OCI-LY1 (cell line): ENCODE results near the gene COIL.

ENCODE experiments used
- H2AFZ ChIP-seq: fragments of 200-600 bp; sonication (generic), shearing (Covaris generic); 2 replicates; pipeline ENCODE4 v1.6.0; 2014; ENCODE audit warnings: antibody characterized with exemption, mild to moderate bottlenecking, low read length
- H3F3A ChIP-seq: fragments of 200-600 bp; sonication (generic), shearing (Covaris generic); 2 replicates; pipeline ENCODE4 v1.6.0; 2014; ENCODE audit warnings: mild to moderate bottlenecking, antibody characterized with exemption, low read length, moderate library complexity; ENCODE audit not compliant: insufficient read depth
- H3K27ac ChIP-seq: fragments of 200-600 bp; sonication (generic); 2 replicates; pipeline ENCODE4 v1.5.1; 2014; ENCODE audit warnings: low read length, mixed run types, mild to moderate bottlenecking, low read depth; ENCODE audit not compliant: poor library complexity, severe bottlenecking
- H3K27me3 ChIP-seq: fragments of 200-600 bp; sonication (generic); 2 replicates; pipeline ENCODE4 v1.6.0; 2014; ENCODE audit warnings: antibody characterized with exemption, mild to moderate bottlenecking, low read length, moderate library complexity; ENCODE audit not compliant: insufficient read depth
- H3K36me3 ChIP-seq: fragments of 200-600 bp; sonication (generic); 2 replicates; pipeline ENCODE4 v1.6.1; 2014; ENCODE audit warnings: mild to moderate bottlenecking, antibody characterized with exemption, low read length, moderate library complexity, mixed read lengths; ENCODE audit not compliant: insufficient read depth
- H3K4me1 ChIP-seq: fragments of 200-600 bp; sonication (generic); 2 replicates; pipeline ENCODE4 v1.5.1; 2014; ENCODE audit warnings: mild to moderate bottlenecking, low read length, moderate library complexity; ENCODE audit not compliant: insufficient read depth, severe bottlenecking
- H3K4me2 ChIP-seq: fragments of 200-600 bp; sonication (generic), shearing (Covaris generic); 2 replicates; pipeline ENCODE4 v1.6.1; 2014; ENCODE audit warnings: low read length
- H3K4me3 ChIP-seq: fragments of 200-600 bp; sonication (generic); 2 replicates; pipeline ENCODE4 v1.5.1; 2014; ENCODE audit warnings: low read length, low read depth, mild to moderate bottlenecking, mixed read lengths; ENCODE audit not compliant: poor library complexity, severe bottlenecking
- H3K79me2 ChIP-seq: fragments of 200-600 bp; shearing (Covaris generic); 2 replicates; pipeline ENCODE4 v1.6.1; 2016; ENCODE audit warnings: mixed run types, low read length, mixed read lengths; ENCODE audit not compliant: insufficient read depth
- H3K9ac ChIP-seq: fragments of 200-600 bp; sonication (generic), shearing (Covaris generic); 2 replicates; pipeline ENCODE4 v1.6.1; 2014; ENCODE audit warnings: mild to moderate bottlenecking, low read length, mixed read lengths
- H3K9me2 ChIP-seq: fragments of 200-600 bp; sonication (generic), shearing (Covaris generic); 2 replicates; pipeline ENCODE4 v1.6.1; 2014; ENCODE audit warnings: low read depth, mild to moderate bottlenecking, low read length, mixed read lengths
- H3K9me3 ChIP-seq: fragments of 200-600 bp; shearing (Covaris generic); 2 replicates; pipeline ENCODE4 v1.6.1; 2014; ENCODE audit warnings: low read length, mixed read lengths
- H4K20me1 ChIP-seq: fragments of 200-600 bp; sonication (generic), shearing (Covaris generic); 2 replicates; pipeline ENCODE4 v1.6.0; 2016; ENCODE audit warnings: mild to moderate bottlenecking, low read length; ENCODE audit not compliant: insufficient read depth
- EZH2 ChIP-seq: fragments of 200-600 bp; sonication (generic), shearing (Covaris generic); IDR thresholded peaks from 2 replicates; pipeline ENCODE4 v1.8.0; 2017; ENCODE audit warnings: borderline replicate concordance, mixed run types, mild to moderate bottlenecking, antibody characterized with exemption, low read length, moderate library complexity, mixed read lengths
- TF ChIP-seq, protein P1 (sequence below): fragments of 200-600 bp; sonication (generic), shearing (Covaris generic); IDR thresholded peaks from 2 replicates; pipeline ENCODE4 v1.5.1; 2017; ENCODE audit warnings: mild to moderate bottlenecking, antibody characterized with exemption, low read length, moderate library complexity, mixed read lengths

COIL gene

DNA sequence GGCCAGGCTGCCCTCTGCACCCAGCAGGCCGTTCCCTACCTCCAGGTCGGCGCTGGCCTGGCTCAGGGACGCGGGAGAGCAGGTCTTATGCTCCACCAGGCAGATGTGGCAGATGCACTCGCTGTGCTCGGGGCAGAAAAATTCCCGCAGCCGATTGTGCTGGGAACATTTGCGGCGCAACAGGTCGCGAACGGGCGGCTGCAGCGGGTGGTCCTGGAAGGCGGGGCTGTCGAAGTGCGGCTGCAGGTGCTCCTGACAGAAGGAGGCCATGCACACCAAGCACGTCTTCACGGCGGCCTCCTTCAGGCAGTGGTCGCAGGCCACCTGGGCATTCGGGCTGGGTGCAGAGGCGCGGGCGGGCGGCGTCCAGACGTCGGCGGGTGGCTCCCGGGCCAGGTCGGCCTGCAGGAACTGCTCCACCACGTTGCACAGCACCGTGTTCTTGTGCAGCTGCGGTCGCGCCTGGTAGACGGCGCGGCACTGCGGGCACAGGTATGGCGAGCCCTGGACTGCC is 47.4 kb downstream of the COIL start:
- H3K9me2 ChIP-seq: no peaks in the 10 kb centered on the region
- no peak overlapping the region for H2AFZ ChIP-seq
- H3K4me3 ChIP-seq: peak overlapping the region; percentile 76
- H3K36me3 ChIP-seq: peaks cover 10% of the 10 kb centered on the region; the same call in 1 of the 2 replicates
- no peaks in the 10 kb centered on the region for H4K20me1 ChIP-seq
- no peak overlapping the region for H3K27ac ChIP-seq
- peaks cover 6% of the 10 kb centered on the region; the same call in 1 of the 2 replicates for H3K9me3 ChIP-seq
- H3F3A ChIP-seq: peaks cover 3% of the 10 kb centered on the region; the same call in 1 of the 2 replicates
- TF ChIP-seq, protein P1, sequence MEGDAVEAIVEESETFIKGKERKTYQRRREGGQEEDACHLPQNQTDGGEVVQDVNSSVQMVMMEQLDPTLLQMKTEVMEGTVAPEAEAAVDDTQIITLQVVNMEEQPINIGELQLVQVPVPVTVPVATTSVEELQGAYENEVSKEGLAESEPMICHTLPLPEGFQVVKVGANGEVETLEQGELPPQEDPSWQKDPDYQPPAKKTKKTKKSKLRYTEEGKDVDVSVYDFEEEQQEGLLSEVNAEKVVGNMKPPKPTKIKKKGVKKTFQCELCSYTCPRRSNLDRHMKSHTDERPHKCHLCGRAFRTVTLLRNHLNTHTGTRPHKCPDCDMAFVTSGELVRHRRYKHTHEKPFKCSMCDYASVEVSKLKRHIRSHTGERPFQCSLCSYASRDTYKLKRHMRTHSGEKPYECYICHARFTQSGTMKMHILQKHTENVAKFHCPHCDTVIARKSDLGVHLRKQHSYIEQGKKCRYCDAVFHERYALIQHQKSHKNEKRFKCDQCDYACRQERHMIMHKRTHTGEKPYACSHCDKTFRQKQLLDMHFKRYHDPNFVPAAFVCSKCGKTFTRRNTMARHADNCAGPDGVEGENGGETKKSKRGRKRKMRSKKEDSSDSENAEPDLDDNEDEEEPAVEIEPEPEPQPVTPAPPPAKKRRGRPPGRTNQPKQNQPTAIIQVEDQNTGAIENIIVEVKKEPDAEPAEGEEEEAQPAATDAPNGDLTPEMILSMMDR: no peak
- TF ChIP-seq EZH2: no peak
- H3K79me2 ChIP-seq: peaks cover 11% of the 10 kb centered on the region
- H3K9ac ChIP-seq: peak overlapping the region; percentile 77
- H3K4me2 ChIP-seq: peak overlapping the region; percentile 76
- peaks cover 46% of the 10 kb centered on the region for H3K4me1 ChIP-seq
- no peaks in the 10 kb centered on the region for H3K27me3 ChIP-seq

DNA sequence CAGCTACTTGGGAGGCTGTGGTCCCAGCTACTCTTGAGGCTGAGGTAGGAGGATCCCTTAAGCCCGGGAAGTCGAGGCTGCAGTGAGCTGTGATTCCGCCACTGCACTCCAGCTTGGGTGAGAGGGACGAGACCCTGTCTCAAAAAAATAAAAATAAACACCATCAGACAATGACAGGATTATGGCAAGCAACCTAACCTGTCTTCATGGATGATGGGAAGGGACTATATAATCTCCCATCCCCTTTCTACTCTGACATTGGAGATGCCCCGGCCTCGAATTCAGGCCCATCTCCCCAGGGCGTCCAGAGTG is 47.9 kb downstream of the COIL start:
- H3K79me2 ChIP-seq: peaks cover 11% of the 10 kb centered on the region
- H3F3A ChIP-seq: peaks cover 3% of the 10 kb centered on the region; the same call in 1 of the 2 replicates
- H3K9me3 ChIP-seq: peaks cover 6% of the 10 kb centered on the region; the same call in 1 of the 2 replicates
- H3K9ac ChIP-seq: peak overlapping the region; percentile 77
- peaks cover 51% of the 10 kb centered on the region for H3K4me1 ChIP-seq
- H3K27ac ChIP-seq: peak overlapping the region; percentile 30
- H3K4me3 ChIP-seq: peak overlapping the region; percentile 76
- TF ChIP-seq, protein P1: no peak
- no peak for TF ChIP-seq EZH2
- H3K36me3 ChIP-seq: peaks cover 13% of the 10 kb centered on the region; the same call in 1 of the 2 replicates
- peak overlapping the region; percentile 76 for H3K4me2 ChIP-seq
- H3K27me3 ChIP-seq: no peaks in the 10 kb centered on the region
- no peak overlapping the region for H2AFZ ChIP-seq
- no peaks in the 10 kb centered on the region for H3K9me2 ChIP-seq
- H4K20me1 ChIP-seq: no peaks in the 10 kb centered on the region

DNA sequence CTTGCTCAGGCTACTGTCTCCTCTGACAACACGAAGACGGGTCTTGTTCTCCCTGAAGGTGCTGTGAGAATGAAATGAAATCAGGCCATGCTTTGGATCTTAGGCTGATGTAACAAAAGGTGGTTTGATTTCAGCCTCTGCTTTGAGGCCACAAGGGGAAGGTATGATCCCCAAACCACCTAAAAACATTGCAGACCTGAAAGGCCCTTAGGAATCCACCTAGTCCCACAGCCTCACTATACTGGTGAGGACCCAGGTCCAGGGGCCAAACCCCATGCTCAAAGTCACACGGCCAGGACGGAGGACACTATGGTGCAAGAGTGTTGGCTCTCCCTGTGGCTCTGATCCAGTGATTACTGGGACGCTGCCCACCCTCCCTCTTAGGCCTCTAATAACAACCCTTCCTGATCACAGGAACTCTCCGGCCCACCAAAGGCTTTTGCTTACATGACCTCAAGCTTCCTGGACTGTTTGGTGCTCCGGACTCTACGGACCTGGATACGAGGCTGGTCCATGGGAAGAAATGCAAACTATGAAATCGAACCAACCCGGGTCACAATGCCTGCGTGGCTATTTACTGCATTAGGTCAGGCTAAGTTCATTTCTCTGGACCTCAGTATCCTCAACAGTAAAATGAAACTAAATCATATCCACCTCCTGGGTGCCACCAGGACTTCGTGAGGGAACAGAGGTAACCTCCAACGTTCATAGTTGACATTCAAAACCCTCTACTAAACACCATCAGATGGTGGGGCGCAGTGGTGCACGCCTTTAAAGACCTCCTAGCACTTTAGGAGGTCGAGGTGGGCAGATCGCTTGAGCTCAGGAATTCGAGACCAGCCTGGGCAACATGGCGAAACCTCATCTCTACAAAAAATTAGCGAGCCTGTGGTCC is 48.5 kb downstream of the COIL start:
- H3K79me2 ChIP-seq: peaks cover 11% of the 10 kb centered on the region

More for the DNA sequence above, 48.5 kb downstream of the COIL start:
- Histone ChIP-seq H3F3A (peaks cover 3% of the 10 kb centered on the region; the same call in 1 of the 2 replicates), H3K4me2 (peak overlapping the region; percentile 76), H3K4me1 (peaks cover 57% of the 10 kb centered on the region), H3K27me3 (no peaks in the 10 kb centered on the region), H3K27ac (peak overlapping the region; percentile 30), H3K9me3 (no peaks in the 10 kb centered on the region), H3K9me2 (no peaks in the 10 kb centered on the region), H3K4me3 (peak overlapping the region; percentile 76), H3K9ac (peak overlapping the region; percentile 77), H2AFZ (no peak overlapping the region), H3K36me3 (peaks cover 19% of the 10 kb centered on the region), H4K20me1 (no peaks in the 10 kb centered on the region)
- TF ChIP-seq EZH2: no peak
- TF ChIP-seq, protein P1: no peak
